PFSK-1 (cell line): ENCODE measurements around the gene CNTNAP2.

Source experiments
- POLR2AphosphoS5 ChIP-seq: IDR thresholded peaks from 2 replicates; pipeline ENCODE4 v1.6.1; 2012; ENCODE audit warnings: low read depth, mild to moderate bottlenecking, control low read depth, low read length, moderate library complexity
- SIN3A ChIP-seq: IDR thresholded peaks from 2 replicates; pipeline ENCODE4 v1.6.1; 2012; ENCODE audit warnings: mild to moderate bottlenecking, low read length, moderate library complexity, borderline replicate concordance; ENCODE audit not compliant: insufficient read depth
- TAF1 ChIP-seq: IDR thresholded peaks from 2 replicates; pipeline ENCODE4 v1.6.1; 2012; ENCODE audit warnings: low read length, control low read depth, borderline replicate concordance; ENCODE audit not compliant: insufficient read depth
- TF ChIP-seq, protein P1 (sequence below), 2 experiments: IDR thresholded peaks; 2 replicates each; pipeline versions ENCODE4 v1.6.1 to v1.8.0; 2011 to 2012; ENCODE audit warnings: low read depth in 2 of 2, low read length in 2 of 2, control low read depth in 1 of 2, inconsistent platforms in 1 of 2, mild to moderate bottlenecking in 1 of 2, moderate library complexity in 1 of 2; ENCODE audit not compliant: insufficient read depth in 1 of 2

DNA sequence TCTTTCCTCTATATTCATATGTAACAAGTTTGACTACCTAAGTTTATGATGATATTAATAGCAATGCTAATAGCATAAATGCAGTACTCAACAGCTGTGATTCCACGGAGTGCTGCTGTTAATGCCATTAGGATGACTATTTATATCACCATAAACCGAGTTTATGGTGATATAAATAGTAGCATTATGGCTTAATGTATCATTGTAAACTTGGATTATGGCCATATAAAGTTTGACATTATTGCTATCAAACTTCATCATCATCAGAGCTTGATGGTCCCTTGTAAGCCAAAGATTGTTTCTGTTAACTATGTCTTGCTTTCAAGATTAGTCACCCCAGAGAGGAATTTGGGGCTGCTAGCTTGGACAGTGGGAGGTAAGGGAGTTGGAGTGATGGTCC lies 1861.6 kb downstream of the CNTNAP2 start:
- TF ChIP-seq, protein P1, sequence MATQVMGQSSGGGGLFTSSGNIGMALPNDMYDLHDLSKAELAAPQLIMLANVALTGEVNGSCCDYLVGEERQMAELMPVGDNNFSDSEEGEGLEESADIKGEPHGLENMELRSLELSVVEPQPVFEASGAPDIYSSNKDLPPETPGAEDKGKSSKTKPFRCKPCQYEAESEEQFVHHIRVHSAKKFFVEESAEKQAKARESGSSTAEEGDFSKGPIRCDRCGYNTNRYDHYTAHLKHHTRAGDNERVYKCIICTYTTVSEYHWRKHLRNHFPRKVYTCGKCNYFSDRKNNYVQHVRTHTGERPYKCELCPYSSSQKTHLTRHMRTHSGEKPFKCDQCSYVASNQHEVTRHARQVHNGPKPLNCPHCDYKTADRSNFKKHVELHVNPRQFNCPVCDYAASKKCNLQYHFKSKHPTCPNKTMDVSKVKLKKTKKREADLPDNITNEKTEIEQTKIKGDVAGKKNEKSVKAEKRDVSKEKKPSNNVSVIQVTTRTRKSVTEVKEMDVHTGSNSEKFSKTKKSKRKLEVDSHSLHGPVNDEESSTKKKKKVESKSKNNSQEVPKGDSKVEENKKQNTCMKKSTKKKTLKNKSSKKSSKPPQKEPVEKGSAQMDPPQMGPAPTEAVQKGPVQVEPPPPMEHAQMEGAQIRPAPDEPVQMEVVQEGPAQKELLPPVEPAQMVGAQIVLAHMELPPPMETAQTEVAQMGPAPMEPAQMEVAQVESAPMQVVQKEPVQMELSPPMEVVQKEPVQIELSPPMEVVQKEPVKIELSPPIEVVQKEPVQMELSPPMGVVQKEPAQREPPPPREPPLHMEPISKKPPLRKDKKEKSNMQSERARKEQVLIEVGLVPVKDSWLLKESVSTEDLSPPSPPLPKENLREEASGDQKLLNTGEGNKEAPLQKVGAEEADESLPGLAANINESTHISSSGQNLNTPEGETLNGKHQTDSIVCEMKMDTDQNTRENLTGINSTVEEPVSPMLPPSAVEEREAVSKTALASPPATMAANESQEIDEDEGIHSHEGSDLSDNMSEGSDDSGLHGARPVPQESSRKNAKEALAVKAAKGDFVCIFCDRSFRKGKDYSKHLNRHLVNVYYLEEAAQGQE (IDR thresholded peaks at IDR 0.05; ENCODE audit: insufficient read depth in 1 of 2, low read depth in 2 of 2, low read length in 2 of 2): no peak
- TF ChIP-seq POLR2AphosphoS5: no peak
- TF ChIP-seq SIN3A: no peak
- TF ChIP-seq TAF1: no peak
